ENCODE results near the gene DTHD1.

The DTHD1 gene
- 4.5 reads per million, percentile 18 among the genes with 10 or more reads in this experiment for total RNA-seq

- DNase-seq: no peak
Measured at GRCh38 chr4:36281384-36282106, at the start of gene DTHD1. Gene DTHD1 (plus strand): TSS chr4:36281616. CDS start chr4:36281759, 143 bp downstream.

GRCh38 chr4:36233567-36234266 lies 47.7 kb upstream of the DTHD1 start:
- DNase-seq: no peak

GRCh38 chr4:36235306-36235705 lies 46.1 kb upstream of the DTHD1 start:
- no peak for DNase-seq

- DNase-seq: no peak
Measured at GRCh38 chr4:36236159-36236558, 45.3 kb upstream of the DTHD1 start.

GRCh38 chr4:36237366-36238313 lies 43.8 kb upstream of the DTHD1 start:
- no peak for DNase-seq

- DNase-seq: no peak
Measured at GRCh38 chr4:36241771-36242170, 39.6 kb upstream of the DTHD1 start.

GRCh38 chr4:36242629-36243354 lies 38.6 kb upstream of the DTHD1 start:
- no peak for DNase-seq

GRCh38 chr4:36243355-36244256 lies 37.8 kb upstream of the DTHD1 start:
- peak; percentile 33 for DNase-seq

- peak; percentile 63 for DNase-seq
Measured at GRCh38 chr4:36244257-36245082, 36.9 kb upstream of the DTHD1 start, which contains the start of gene ARAP2. Gene ARAP2 (minus strand): TSS chr4:36244514. CDS start chr4:36229486, 15,028 bp downstream.

GRCh38 chr4:36249610-36250009 lies 31.8 kb upstream of the DTHD1 start:
- no peak for DNase-seq

GRCh38 chr4:36251983-36252382 lies 29.4 kb upstream of the DTHD1 start:
- DNase-seq: no peak

GRCh38 chr4:36254371-36254770 lies 27.0 kb upstream of the DTHD1 start:
- DNase-seq: no peak

GRCh38 chr4:36255577-36255976 lies 25.8 kb upstream of the DTHD1 start:
- DNase-seq: peak; percentile 60

GRCh38 chr4:36256398-36256891 lies 25.0 kb upstream of the DTHD1 start:
- DNase-seq: no peak

- DNase-seq: no peak
Measured at GRCh38 chr4:36260731-36261130, 20.7 kb upstream of the DTHD1 start.

GRCh38 chr4:36264207-36264826 lies 17.1 kb upstream of the DTHD1 start:
- DNase-seq: no peak

- DNase-seq: no peak
Measured at GRCh38 chr4:36267486-36268268, 13.7 kb upstream of the DTHD1 start.

- peak; percentile 27 for DNase-seq
Measured at GRCh38 chr4:36269101-36269500, 12.3 kb upstream of the DTHD1 start.
